ENCODE data around the gene CAV1.

CAV1 gene

GRCh38 chr7:116532102-116532688 is 7.4 kb downstream of the CAV1 start:
- DNase-seq, result no peak

GRCh38 chr7:116534790-116535189 is 10.0 kb downstream of the CAV1 start:
- no peak for DNase-seq

- DNase-seq, result no peak
Measured at GRCh38 chr7:116535416-116535815, 10.6 kb downstream of the CAV1 start.

- no peak for DNase-seq
Measured at GRCh38 chr7:116538138-116538537, 13.3 kb downstream of the CAV1 start.

- DNase-seq, result no peak
Measured at GRCh38 chr7:116539879-116540278, 15.0 kb downstream of the CAV1 start.

- no peak for DNase-seq
Measured at GRCh38 chr7:116540743-116541142, 15.9 kb downstream of the CAV1 start.

GRCh38 chr7:116541951-116542350 is 17.1 kb downstream of the CAV1 start:
- DNase-seq, result no peak

- no peak for DNase-seq
Measured at GRCh38 chr7:116542618-116543017, 17.8 kb downstream of the CAV1 start.

- no peak for DNase-seq
Measured at GRCh38 chr7:116543664-116544063, 18.8 kb downstream of the CAV1 start.

GRCh38 chr7:116544487-116544886 is 19.7 kb downstream of the CAV1 start:
- no peak for DNase-seq

- no peak for DNase-seq
Measured at GRCh38 chr7:116545411-116545993, 20.7 kb downstream of the CAV1 start.

GRCh38 chr7:116546054-116546453 is 21.2 kb downstream of the CAV1 start:
- DNase-seq, result no peak

GRCh38 chr7:116546916-116547315 is 22.1 kb downstream of the CAV1 start:
- no peak for DNase-seq

- no peak for DNase-seq
Measured at GRCh38 chr7:116547347-116547746, 22.5 kb downstream of the CAV1 start.

GRCh38 chr7:116548506-116548905 is 23.7 kb downstream of the CAV1 start:
- DNase-seq, result no peak

- DNase-seq, result no peak
Measured at GRCh38 chr7:116549370-116549769, 24.5 kb downstream of the CAV1 start.

- DNase-seq, result no peak
Measured at GRCh38 chr7:116551692-116552091, 26.9 kb downstream of the CAV1 start.

- no peak for DNase-seq
Measured at GRCh38 chr7:116552602-116553001, 27.8 kb downstream of the CAV1 start.

- DNase-seq, result no peak
Measured at GRCh38 chr7:116553168-116553964, 28.5 kb downstream of the CAV1 start.

GRCh38 chr7:116554436-116554835 is 29.6 kb downstream of the CAV1 start:
- DNase-seq, result no peak

- DNase-seq, result no peak
Measured at GRCh38 chr7:116554911-116555310, 30.1 kb downstream of the CAV1 start.

- no peak for DNase-seq
Measured at GRCh38 chr7:116557066-116557585, 32.3 kb downstream of the CAV1 start.

- DNase-seq, result no peak
Measured at GRCh38 chr7:116557901-116558300, 33.1 kb downstream of the CAV1 start.
